ENCODE measurements around the gene AP4S1.
"Not testable (repeated sequence)": the region's sequence is repeated elsewhere in the genome, so short reads cannot be mapped to it uniquely, and the experiment has no call there.

The AP4S1 gene

GRCh38 chr14:31080484-31080883 lies 55.0 kb downstream of the AP4S1 start:
- H3K36me3 ChIP-seq (ENCODE audit: control insufficient read depth in 5 of 5, insufficient read depth in 5 of 5, low read length in 5 of 5), result peaks cover 0 to 13% (median 3%) of the 10 kb centered on the region in 5 donors
- H3K9ac ChIP-seq (ENCODE audit: low read length in 5 of 5), result no peak overlapping the region
- no peak overlapping the region for H3K27ac ChIP-seq (ENCODE audit: low read depth, low read length)
- H3K27me3 ChIP-seq (ENCODE audit: control insufficient read depth in 5 of 5, insufficient read depth in 4 of 5, low read length in 5 of 5), result no peaks in the 10 kb centered on the region
- H3K4me3 ChIP-seq (ENCODE audit: low read depth in 1 of 5, low read length in 5 of 5), result no peak overlapping the region
- H3K4me1 ChIP-seq (ENCODE audit: control insufficient read depth in 5 of 5, insufficient read depth in 5 of 5, low read length in 5 of 5), result no peaks in the 10 kb centered on the region
- no peaks in the 10 kb centered on the region for H3K9me3 ChIP-seq (ENCODE audit: control insufficient read depth in 5 of 5, low read length in 5 of 5)

GRCh38 chr14:31083781-31084180 lies 58.3 kb downstream of the AP4S1 start:
- H3K27me3 ChIP-seq (ENCODE audit: control insufficient read depth in 5 of 5, insufficient read depth in 4 of 5, low read length in 5 of 5), result no peaks in the 10 kb centered on the region
- H3K4me1 ChIP-seq (ENCODE audit: control insufficient read depth in 5 of 5, insufficient read depth in 5 of 5, low read length in 5 of 5), result no peaks in the 10 kb centered on the region
- no peak overlapping the region for H3K4me3 ChIP-seq (ENCODE audit: low read depth in 1 of 5, low read length in 5 of 5)
- H3K27ac ChIP-seq (ENCODE audit: low read depth, low read length), result no peak overlapping the region
- H3K9ac ChIP-seq (ENCODE audit: low read length in 5 of 5), result no peak overlapping the region
- peaks cover 0 to 13% (median 3%) of the 10 kb centered on the region in 5 donors for H3K36me3 ChIP-seq (ENCODE audit: control insufficient read depth in 5 of 5, insufficient read depth in 5 of 5, low read length in 5 of 5)
- H3K9me3 ChIP-seq (ENCODE audit: control insufficient read depth in 5 of 5, low read length in 5 of 5), result no peaks in the 10 kb centered on the region

GRCh38 chr14:31084385-31084784 lies 58.9 kb downstream of the AP4S1 start:
- Histone ChIP-seq H3K27me3 (ENCODE audit: control insufficient read depth in 5 of 5, insufficient read depth in 4 of 5, low read length in 5 of 5) (no peaks in the 10 kb centered on the region), H3K4me1 (ENCODE audit: control insufficient read depth in 5 of 5, insufficient read depth in 5 of 5, low read length in 5 of 5) (no peaks in the 10 kb centered on the region), H3K4me3 (ENCODE audit: low read depth in 1 of 5, low read length in 5 of 5) (no peak overlapping the region), H3K36me3 (ENCODE audit: control insufficient read depth in 5 of 5, insufficient read depth in 5 of 5, low read length in 5 of 5) (peaks cover 0 to 13% (median 3%) of the 10 kb centered on the region in 5 donors), H3K9ac (ENCODE audit: low read length in 5 of 5) (no peak overlapping the region), H3K27ac (ENCODE audit: low read depth, low read length) (no peak overlapping the region), H3K9me3 (ENCODE audit: control insufficient read depth in 5 of 5, low read length in 5 of 5) (no peaks in the 10 kb centered on the region)

- H3K36me3 ChIP-seq (ENCODE audit: control insufficient read depth in 5 of 5, insufficient read depth in 5 of 5, low read length in 5 of 5), result peaks cover 0 to 13% (median 3%) of the 10 kb centered on the region in 5 donors
- H3K27me3 ChIP-seq (ENCODE audit: control insufficient read depth in 5 of 5, insufficient read depth in 4 of 5, low read length in 5 of 5), result no peaks in the 10 kb centered on the region
- no peak overlapping the region for H3K4me3 ChIP-seq (ENCODE audit: low read depth in 1 of 5, low read length in 5 of 5)
- H3K9ac ChIP-seq (ENCODE audit: low read length in 5 of 5), result no peak overlapping the region
- no peaks in the 10 kb centered on the region for H3K4me1 ChIP-seq (ENCODE audit: control insufficient read depth in 5 of 5, insufficient read depth in 5 of 5, low read length in 5 of 5)
- no peaks in the 10 kb centered on the region for H3K9me3 ChIP-seq (ENCODE audit: control insufficient read depth in 5 of 5, low read length in 5 of 5)
- no peak overlapping the region for H3K27ac ChIP-seq (ENCODE audit: low read depth, low read length)
Measured at GRCh38 chr14:31085027-31085426, 59.6 kb downstream of the AP4S1 start.

GRCh38 chr14:31086466-31086865 lies 61.0 kb downstream of the AP4S1 start:
- H3K9me3 ChIP-seq (ENCODE audit: control insufficient read depth in 5 of 5, low read length in 5 of 5); H3K27me3 ChIP-seq (ENCODE audit: control insufficient read depth in 5 of 5, insufficient read depth in 4 of 5, low read length in 5 of 5); H3K27ac ChIP-seq (ENCODE audit: low read depth, low read length); H3K4me3 ChIP-seq (ENCODE audit: low read depth in 1 of 5, low read length in 5 of 5); H3K9ac ChIP-seq (ENCODE audit: low read length in 5 of 5); H3K36me3 ChIP-seq (ENCODE audit: control insufficient read depth in 5 of 5, insufficient read depth in 5 of 5, low read length in 5 of 5): not testable (repeated sequence)
- peaks cover 5 to 14% (median 14%) of the 10 kb centered on the region in 5 donors for H3K4me1 ChIP-seq (ENCODE audit: control insufficient read depth in 5 of 5, insufficient read depth in 5 of 5, low read length in 5 of 5)

- Histone ChIP-seq H3K36me3 (ENCODE audit: control insufficient read depth in 5 of 5, insufficient read depth in 5 of 5, low read length in 5 of 5) (no peaks in the 10 kb centered on the region), H3K27ac (ENCODE audit: low read depth, low read length) (peak overlapping the region; percentile 84), H3K9me3 (ENCODE audit: control insufficient read depth in 5 of 5, low read length in 5 of 5) (no peaks in the 10 kb centered on the region), H3K9ac (ENCODE audit: low read length in 5 of 5) (peak overlapping the region in 3 of 5 donors; percentile 10 to 51 (median 48)), H3K4me3 (ENCODE audit: low read depth in 1 of 5, low read length in 5 of 5) (no peak overlapping the region), H3K4me1 (ENCODE audit: control insufficient read depth in 5 of 5, insufficient read depth in 5 of 5, low read length in 5 of 5) (peaks cover 5 to 19% (median 17%) of the 10 kb centered on the region in 5 donors), H3K27me3 (ENCODE audit: control insufficient read depth in 5 of 5, insufficient read depth in 4 of 5, low read length in 5 of 5) (no peaks in the 10 kb centered on the region)
Measured at GRCh38 chr14:31090883-31091764, 65.7 kb downstream of the AP4S1 start.

GRCh38 chr14:31092160-31092708 lies 66.8 kb downstream of the AP4S1 start:
- peaks cover 0 to 6% (median 3%) of the 10 kb centered on the region in 5 donors for H3K36me3 ChIP-seq (ENCODE audit: control insufficient read depth in 5 of 5, insufficient read depth in 5 of 5, low read length in 5 of 5)
- no peak overlapping the region for H3K9ac ChIP-seq (ENCODE audit: low read length in 5 of 5)
- peak overlapping the region; percentile 84 for H3K27ac ChIP-seq (ENCODE audit: low read depth, low read length)
- no peaks in the 10 kb centered on the region for H3K9me3 ChIP-seq (ENCODE audit: control insufficient read depth in 5 of 5, low read length in 5 of 5)
- peaks cover 5 to 19% (median 17%) of the 10 kb centered on the region in 5 donors for H3K4me1 ChIP-seq (ENCODE audit: control insufficient read depth in 5 of 5, insufficient read depth in 5 of 5, low read length in 5 of 5)
- no peaks in the 10 kb centered on the region for H3K27me3 ChIP-seq (ENCODE audit: control insufficient read depth in 5 of 5, insufficient read depth in 4 of 5, low read length in 5 of 5)
- H3K4me3 ChIP-seq (ENCODE audit: low read depth in 1 of 5, low read length in 5 of 5), result no peak overlapping the region

GRCh38 chr14:31093884-31094839 lies 68.7 kb downstream of the AP4S1 start:
- H3K9ac ChIP-seq (ENCODE audit: low read length in 5 of 5); H3K27ac ChIP-seq (ENCODE audit: low read depth, low read length); H3K27me3 ChIP-seq (ENCODE audit: control insufficient read depth in 5 of 5, insufficient read depth in 4 of 5, low read length in 5 of 5); H3K4me3 ChIP-seq (ENCODE audit: low read depth in 1 of 5, low read length in 5 of 5); H3K9me3 ChIP-seq (ENCODE audit: control insufficient read depth in 5 of 5, low read length in 5 of 5): not testable (repeated sequence)
- H3K4me1 ChIP-seq (ENCODE audit: control insufficient read depth in 5 of 5, insufficient read depth in 5 of 5, low read length in 5 of 5), result peaks cover 5 to 19% (median 17%) of the 10 kb centered on the region in 5 donors
- peaks cover 7 to 19% (median 14%) of the 10 kb centered on the region in 5 donors for H3K36me3 ChIP-seq (ENCODE audit: control insufficient read depth in 5 of 5, insufficient read depth in 5 of 5, low read length in 5 of 5)

- Histone ChIP-seq H3K4me1 (ENCODE audit: control insufficient read depth in 5 of 5, insufficient read depth in 5 of 5, low read length in 5 of 5) (peaks cover 5 to 18% (median 12%) of the 10 kb centered on the region in 5 donors), H3K36me3 (ENCODE audit: control insufficient read depth in 5 of 5, insufficient read depth in 5 of 5, low read length in 5 of 5) (peaks cover 21 to 35% (median 30%) of the 10 kb centered on the region in 5 donors)
- H3K9ac ChIP-seq (ENCODE audit: low read length in 5 of 5); H3K4me3 ChIP-seq (ENCODE audit: low read depth in 1 of 5, low read length in 5 of 5); H3K27ac ChIP-seq (ENCODE audit: low read depth, low read length); H3K9me3 ChIP-seq (ENCODE audit: control insufficient read depth in 5 of 5, low read length in 5 of 5); H3K27me3 ChIP-seq (ENCODE audit: control insufficient read depth in 5 of 5, insufficient read depth in 4 of 5, low read length in 5 of 5): not testable (repeated sequence)
Measured at GRCh38 chr14:31095817-31096216, 70.4 kb downstream of the AP4S1 start.
